ENCODE measurements around the gene SMIM30. TPM values are rescaled to one million over a fixed set of nuclear protein-coding genes. Genes with fewer than 3 reads are reported as not detected.

The SMIM30 gene
- total and polyA plus RNA-seq, 2 of the 4 experiments (the other 2 are of a cell fraction): 31.6 to 47.7 TPM

- Histone ChIP-seq H2BK5ac (ENCODE audit: low read depth, low read length, poor library complexity, severe bottlenecking) (no peak overlapping the region), H4K5ac (ENCODE audit: low read depth, low read length) (no peak overlapping the region), H2AFZ (replicated peaks; ENCODE audit: low read length, poor library complexity) (no peak overlapping the region), H2BK20ac (ENCODE audit: low read depth, low read length) (no peak overlapping the region), H3K9me3 (ENCODE audit: control insufficient read depth, insufficient read depth, low read length) (no peaks in the 10 kb centered on the region), H2AK9ac (replicated peaks; ENCODE audit: low read depth, low read length, poor library complexity) (no peak overlapping the region), H3K27ac (ENCODE audit: insufficient read depth, low read length) (no peak overlapping the region), H3K4me1 (ENCODE audit: control insufficient read depth, insufficient read depth, low read length) (peaks cover 2% of the 10 kb centered on the region; the same call in 1 of the 2 replicates), H3K18ac (ENCODE audit: low read depth, low read length) (no peak overlapping the region), H3K56ac (ENCODE audit: extremely low read depth, insufficient read depth, low read length) (no peak overlapping the region), H2BK15ac (ENCODE audit: low read depth, low read length) (no peak overlapping the region), H3K14ac (replicated peaks; ENCODE audit: low read depth, low read length) (no peak overlapping the region), H3K4me3 (ENCODE audit: insufficient read depth, low read depth, low read length) (no peak overlapping the region), H3K27me3 (ENCODE audit: control insufficient read depth, insufficient read depth, low read length) (no peaks in the 10 kb centered on the region), H2AK5ac (ENCODE audit: low read depth, low read length) (no peak overlapping the region), H4K91ac (ENCODE audit: insufficient read depth, low read depth, low read length) (no peak overlapping the region), H3K4ac (ENCODE audit: low read depth, low read length) (no peak overlapping the region), H3K4me2 (ENCODE audit: low read depth, low read length) (0 out of 2 replicates have a peak overlapping the region, but pooled peaks have one; percentile 2), H4K8ac (ENCODE audit: low read depth in 2 of 2, low read length in 2 of 2) (no peak overlapping the region), H2BK120ac (ENCODE audit: low read depth, low read length) (no peak overlapping the region), H3K23ac (ENCODE audit: low read depth, low read length) (no peak overlapping the region), H4K20me1 (ENCODE audit: insufficient read depth, low read length) (no peaks in the 10 kb centered on the region), H3K36me3 (ENCODE audit: control insufficient read depth, insufficient read depth, low read length) (no peaks in the 10 kb centered on the region), H3K9ac (ENCODE audit: low read depth, low read length) (no peak overlapping the region), H3K79me1 (ENCODE audit: low read depth in 1 of 2, low read length in 2 of 2) (no peaks in the 10 kb centered on the region), H3K9me1 (ENCODE audit: insufficient read depth, low read length) (no peaks in the 10 kb centered on the region)
- intact Hi-C loops (cut with micrococcal nuclease): no loop called here
- in situ Hi-C loops (cut with MboI; ENCODE audit: low sequenced_read_pairs): no loop called here
- ATAC-seq (ENCODE audit: low read depth) (peak; percentile 21; the same call in 1 of the 2 replicates), DNase-seq (peak; percentile 44)
- WGBS, 2 experiments (ENCODE audit: extremely low coverage in 2 of 2, insufficient read length in 1 of 2): no CpG with 5 or more reads among the region's 5 CpGs
- BruUV-seq (replicated peaks): no TSS peak
- ChIA-PET POLR2A (ENCODE audit: unreplicated experiment) (no interaction called here), CTCF (interaction anchor here (0.6 to 1.2 kb wide), 3 partner anchors 13 to 313 kb away, joined by 3 to 5 read pairs (median 4); no protein-coding TSS in a partner anchor)
- TF ChIP-seq USF2 (IDR thresholded peaks at IDR 0.05; ENCODE audit: low read depth, low read length): no peak
- TF ChIP-seq CHD1 (IDR thresholded peaks at IDR 0.05; ENCODE audit: low read depth, low read length): no peak
- TF ChIP-seq BHLHE40 (IDR thresholded peaks at IDR 0.05; ENCODE audit: low read depth, low read length): no peak
- TF ChIP-seq NFE2L2 (IDR thresholded peaks at IDR 0.05; ENCODE audit: low read depth, low read length): no peak
- TF ChIP-seq CEBPB (IDR thresholded peaks at IDR 0.05; ENCODE audit: low read depth, low read length): no peak
- no peak for TF ChIP-seq FOS (IDR thresholded peaks at IDR 0.05; ENCODE audit: low read depth, low read length)
- TF ChIP-seq RAD21 (IDR thresholded peaks at IDR 0.05; ENCODE audit: low read length): no peak
- no peak for TF ChIP-seq ELK1 (IDR thresholded peaks at IDR 0.05; ENCODE audit: borderline replicate concordance, low read depth, low read length)
- no peak for TF ChIP-seq RFX5 (IDR thresholded peaks at IDR 0.05; ENCODE audit: low read depth, low read length)
- TF ChIP-seq SMC3 (IDR thresholded peaks at IDR 0.05; ENCODE audit: low read depth, low read length): no peak
- TF ChIP-seq MAFK (IDR thresholded peaks at IDR 0.05; ENCODE audit: low read depth, low read length): no peak
- no peak for TF ChIP-seq POLR2A (IDR thresholded peaks at IDR 0.05; ENCODE audit: low read depth, low read length)
- TF ChIP-seq, protein P1, sequence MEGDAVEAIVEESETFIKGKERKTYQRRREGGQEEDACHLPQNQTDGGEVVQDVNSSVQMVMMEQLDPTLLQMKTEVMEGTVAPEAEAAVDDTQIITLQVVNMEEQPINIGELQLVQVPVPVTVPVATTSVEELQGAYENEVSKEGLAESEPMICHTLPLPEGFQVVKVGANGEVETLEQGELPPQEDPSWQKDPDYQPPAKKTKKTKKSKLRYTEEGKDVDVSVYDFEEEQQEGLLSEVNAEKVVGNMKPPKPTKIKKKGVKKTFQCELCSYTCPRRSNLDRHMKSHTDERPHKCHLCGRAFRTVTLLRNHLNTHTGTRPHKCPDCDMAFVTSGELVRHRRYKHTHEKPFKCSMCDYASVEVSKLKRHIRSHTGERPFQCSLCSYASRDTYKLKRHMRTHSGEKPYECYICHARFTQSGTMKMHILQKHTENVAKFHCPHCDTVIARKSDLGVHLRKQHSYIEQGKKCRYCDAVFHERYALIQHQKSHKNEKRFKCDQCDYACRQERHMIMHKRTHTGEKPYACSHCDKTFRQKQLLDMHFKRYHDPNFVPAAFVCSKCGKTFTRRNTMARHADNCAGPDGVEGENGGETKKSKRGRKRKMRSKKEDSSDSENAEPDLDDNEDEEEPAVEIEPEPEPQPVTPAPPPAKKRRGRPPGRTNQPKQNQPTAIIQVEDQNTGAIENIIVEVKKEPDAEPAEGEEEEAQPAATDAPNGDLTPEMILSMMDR (conservative IDR thresholded peaks at IDR 0.05; ENCODE audit: low read depth, low read length): no peak
- no peak for TF ChIP-seq MAZ (IDR thresholded peaks at IDR 0.05; ENCODE audit: borderline replicate concordance, low read depth, low read length)
- no peak for TF ChIP-seq RCOR1 (IDR thresholded peaks at IDR 0.05; ENCODE audit: insufficient replicate concordance, low read length)
- TF ChIP-seq MXI1 (IDR thresholded peaks at IDR 0.05; ENCODE audit: borderline replicate concordance, low read depth, low read length): no peak
- dilution Hi-C loops (cut with HindIII; ENCODE audit: low sequenced_read_pairs, unreplicated experiment): no loop called here
These were observed 18.2 kb downstream of the SMIM30 start for GRCh38 chr7:113100121-113100603.
